Measurements from ENCODE around the gene NFX1. TPM values are rescaled to one million over a fixed set of nuclear protein-coding genes. Genes with fewer than 3 reads are reported as not detected.

Gene NFX1
- total RNA-seq, 1 donor from 2014 or later, result 45.0 TPM

DNA sequence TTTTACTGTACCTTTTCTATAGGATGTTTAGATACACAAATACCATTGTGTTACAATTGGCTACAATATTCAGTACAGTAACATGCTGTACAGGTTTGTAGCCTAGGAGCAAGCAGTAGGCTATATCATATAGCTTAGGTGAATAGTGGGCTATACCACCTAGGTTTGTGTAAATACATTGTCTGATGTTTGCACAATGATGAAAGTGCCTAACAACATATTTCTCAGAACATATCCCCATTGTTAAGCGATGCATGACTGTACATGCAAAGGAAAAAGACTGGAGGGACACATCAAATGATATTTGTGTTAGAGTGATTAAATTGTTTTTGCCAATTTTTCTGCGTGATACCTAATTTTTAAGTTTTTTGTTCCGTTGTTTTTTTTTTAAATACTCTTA, 20.2 kb upstream of the NFX1 start:
- H3K9me3 ChIP-seq, result no peaks in the 10 kb centered on the region
- H3K4me3 ChIP-seq, result no peak overlapping the region
- intact Hi-C loops (cut with DNase I), result no loop called here
- DNase-seq (no peak), ATAC-seq (no peak)
- H3K36me3 ChIP-seq, result peaks cover 86% of the 10 kb centered on the region
- TF ChIP-seq, protein P1, sequence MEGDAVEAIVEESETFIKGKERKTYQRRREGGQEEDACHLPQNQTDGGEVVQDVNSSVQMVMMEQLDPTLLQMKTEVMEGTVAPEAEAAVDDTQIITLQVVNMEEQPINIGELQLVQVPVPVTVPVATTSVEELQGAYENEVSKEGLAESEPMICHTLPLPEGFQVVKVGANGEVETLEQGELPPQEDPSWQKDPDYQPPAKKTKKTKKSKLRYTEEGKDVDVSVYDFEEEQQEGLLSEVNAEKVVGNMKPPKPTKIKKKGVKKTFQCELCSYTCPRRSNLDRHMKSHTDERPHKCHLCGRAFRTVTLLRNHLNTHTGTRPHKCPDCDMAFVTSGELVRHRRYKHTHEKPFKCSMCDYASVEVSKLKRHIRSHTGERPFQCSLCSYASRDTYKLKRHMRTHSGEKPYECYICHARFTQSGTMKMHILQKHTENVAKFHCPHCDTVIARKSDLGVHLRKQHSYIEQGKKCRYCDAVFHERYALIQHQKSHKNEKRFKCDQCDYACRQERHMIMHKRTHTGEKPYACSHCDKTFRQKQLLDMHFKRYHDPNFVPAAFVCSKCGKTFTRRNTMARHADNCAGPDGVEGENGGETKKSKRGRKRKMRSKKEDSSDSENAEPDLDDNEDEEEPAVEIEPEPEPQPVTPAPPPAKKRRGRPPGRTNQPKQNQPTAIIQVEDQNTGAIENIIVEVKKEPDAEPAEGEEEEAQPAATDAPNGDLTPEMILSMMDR (IDR thresholded peaks at IDR 0.05), result no peak
- peaks cover 13% of the 10 kb centered on the region for H3K4me1 ChIP-seq
- no peak overlapping the region for H3K27ac ChIP-seq
- no peaks in the 10 kb centered on the region for H3K27me3 ChIP-seq

DNA sequence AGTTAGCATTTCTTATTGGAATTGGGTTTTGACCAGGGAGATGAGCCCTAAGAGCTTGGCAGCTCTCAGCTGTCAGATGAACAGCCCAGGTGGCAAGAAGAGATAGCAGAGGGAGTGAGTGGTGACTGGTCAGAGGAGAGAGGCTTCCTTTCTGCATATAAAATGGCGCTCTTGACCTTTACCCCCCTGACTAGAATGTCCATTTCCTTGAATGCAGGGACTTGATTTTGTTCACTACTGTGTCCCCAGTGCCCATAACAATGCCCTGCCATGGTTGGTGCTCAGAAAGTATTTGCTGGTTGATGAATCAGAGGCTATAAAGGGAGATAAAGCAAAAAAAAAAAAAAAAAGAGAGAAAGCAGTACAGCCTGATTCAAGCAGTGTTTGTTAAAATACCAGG, 18.3 kb upstream of the NFX1 start:
- no peak for DNase-seq
- intact Hi-C loops (cut with DNase I), result no loop called here
- ATAC-seq, result no peak
- no peak overlapping the region for H3K27ac ChIP-seq
- no peaks in the 10 kb centered on the region for H3K9me3 ChIP-seq
- H3K36me3 ChIP-seq, result peaks cover 98% of the 10 kb centered on the region
- H3K4me1 ChIP-seq, result no peaks in the 10 kb centered on the region
- no peaks in the 10 kb centered on the region for H3K27me3 ChIP-seq
- H3K4me3 ChIP-seq, result no peak overlapping the region
- TF ChIP-seq, protein P1 (IDR thresholded peaks at IDR 0.05), result no peak

GRCh38 chr9:33273266-33273971, 16.9 kb upstream of the NFX1 start:
- Histone ChIP-seq H3K4me3 (no peak overlapping the region), H3K4me1 (no peaks in the 10 kb centered on the region), H3K36me3 (peaks cover 99% of the 10 kb centered on the region), H3K27me3 (no peaks in the 10 kb centered on the region), H3K9me3 (no peaks in the 10 kb centered on the region), H3K27ac (no peak overlapping the region)
- no peak for ATAC-seq
- intact Hi-C loops (cut with DNase I), result no loop called here
- TF ChIP-seq, protein P1 (IDR thresholded peaks at IDR 0.05), result no peak
- DNase-seq, result no peak

DNA sequence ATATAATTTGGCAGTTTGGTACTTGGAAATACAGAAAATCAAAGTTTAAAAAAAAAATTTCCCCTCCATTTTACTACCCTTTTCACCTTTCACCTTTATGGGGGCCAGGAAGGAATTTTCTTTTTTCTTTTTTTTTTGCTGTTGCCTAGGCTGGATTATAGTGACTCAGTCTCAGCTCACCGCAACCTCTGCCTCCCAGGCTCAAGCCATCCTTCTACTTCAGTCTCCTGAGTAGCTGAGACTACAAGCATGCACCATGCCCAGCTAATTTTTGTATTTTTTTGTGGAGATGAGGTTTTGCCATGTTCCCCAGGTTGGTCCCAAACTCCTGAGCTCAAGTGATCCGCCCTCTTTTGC, 16.4 kb upstream of the NFX1 start:
- no peaks in the 10 kb centered on the region for H3K9me3 ChIP-seq
- H3K27ac ChIP-seq, result no peak overlapping the region
- TF ChIP-seq, protein P1 (IDR thresholded peaks at IDR 0.05), result no peak
- no peaks in the 10 kb centered on the region for H3K4me1 ChIP-seq
- no peak overlapping the region for H3K4me3 ChIP-seq
- ATAC-seq, result no peak
- H3K27me3 ChIP-seq, result no peaks in the 10 kb centered on the region
- DNase-seq, result no peak
- H3K36me3 ChIP-seq, result peaks cover 100% of the 10 kb centered on the region
- intact Hi-C loops (cut with DNase I), result no loop called here

- Histone ChIP-seq H3K4me1 (no peaks in the 10 kb centered on the region), H3K27me3 (no peaks in the 10 kb centered on the region), H3K36me3 (peaks cover 100% of the 10 kb centered on the region), H3K4me3 (no peak overlapping the region), H3K27ac (no peak overlapping the region), H3K9me3 (no peaks in the 10 kb centered on the region)
- TF ChIP-seq, protein P1 (IDR thresholded peaks at IDR 0.05), result no peak
- intact Hi-C loops (cut with DNase I), result no loop called here
- no peak for DNase-seq
- ATAC-seq, result no peak
Measured at GRCh38 chr9:33277484-33277883, 12.8 kb upstream of the NFX1 start.

GRCh38 chr9:33285502-33285901, 4.8 kb upstream of the NFX1 start:
- H3K4me1 ChIP-seq, result peaks cover 16% of the 10 kb centered on the region
- H3K27ac ChIP-seq, result no peak overlapping the region
- no peak for DNase-seq
- intact Hi-C loops (cut with DNase I), result no loop called here
- H3K4me3 ChIP-seq, result no peak overlapping the region
- no peak for ATAC-seq
- H3K9me3 ChIP-seq, result no peaks in the 10 kb centered on the region
- peaks cover 34% of the 10 kb centered on the region for H3K36me3 ChIP-seq
- TF ChIP-seq, protein P1 (IDR thresholded peaks at IDR 0.05), result no peak
- H3K27me3 ChIP-seq, result no peaks in the 10 kb centered on the region
